Body of pancreas (tissue), 4 donors: Measurements from ENCODE around the gene LSM14A. TPM values are rescaled to one million over a fixed set of nuclear protein-coding genes. Genes with fewer than 3 reads are reported as not detected.
"Not testable (repeated sequence)": the region's sequence is repeated elsewhere in the genome, so short reads cannot be mapped to it uniquely, and the experiment has no call there.

Source experiments
- ATAC-seq: fragments of 150-250 bp; one replicate; pipeline ENCODE4 v1.9.1; 2016
- DNase-seq, 4 donors: peaks; one replicate each; pipeline ENCODE4 v3.0.0-alpha.2; 2019
- H3K27ac ChIP-seq, 4 donors: fragments of 200-600 bp; sonication (generic); 1 replicate in 3 of 4; 2 replicates in 1 of 4; pipeline versions ENCODE4 v1.5.1 to v1.6.1; 2016 to 2019; ENCODE audit warnings: mild to moderate bottlenecking in 1 of 4, mixed read lengths in 1 of 4, moderate library complexity in 1 of 4
- H3K27me3 ChIP-seq, 2 donors: fragments of 200-600 bp; sonication (generic); one replicate each; pipeline ENCODE4 v1.6.0; 2016; ENCODE audit warnings: mild to moderate bottlenecking in 1 of 2
- H3K36me3 ChIP-seq, 2 donors: fragments of 200-600 bp; sonication (generic); replicated peaks in 1 of 2; 2 replicates each; pipeline ENCODE4 v1.5.1; 2016; ENCODE audit warnings: low read depth in 2 of 2; ENCODE audit not compliant: insufficient read depth in 1 of 2
- H3K4me1 ChIP-seq: fragments of 200-600 bp; sonication (generic); one replicate; pipeline ENCODE4 v1.6.0; 2016
- H3K4me3 ChIP-seq, 2 donors: fragments of 200-600 bp; sonication (generic); 1 replicate in 1 of 2; 2 replicates in 1 of 2; pipeline ENCODE4 v1.5.1; 2016 to 2019
- H3K9me3 ChIP-seq, 3 donors: fragments of 200-600 bp; sonication (generic); 1 replicate in 2 of 3; 2 replicates in 1 of 3; pipeline ENCODE4 v1.5.1; 2016
- POLR2A ChIP-seq, 3 donors: fragments of 450-650 bp; IDR thresholded peaks; one replicate each; pipeline ENCODE4 v1.6.1; 2016; ENCODE audit warnings: antibody characterized with exemption in 3 of 3, mild to moderate bottlenecking in 2 of 3
- WGBS, 2 donors: methylation state at CpG; one replicate each; pipeline ENCODE4 v1.1.5; 2017; 5-methylcytosine and 5-hydroxymethylcytosine counted together
- intact Hi-C: fragments of 100-400 bp; cut with DNase I; formaldehyde crosslinking; loops from one replicate; pipeline ENCODE4 v1.15.1; 2023
- total RNA-seq, 2 donors: library from RNA; depleted of rRNA; stranded (reverse); fragments of >200 nt; gene quantifications; one replicate each; pipeline ENCODE4 v1.1.0, GENCODE V29; 2016
- TF ChIP-seq, protein P1 (sequence below), 7 experiments: fragments of 450-650 bp in 4 of 7; fragments of 200-600 bp in 3 of 7; sonication (generic) in 3 of 7; IDR thresholded peaks; one replicate each; pipeline ENCODE4 v1.5.1; 2016 to 2019; ENCODE audit warnings: antibody characterized with exemption in 7 of 7

The LSM14A gene
- total RNA-seq, 2 donors from 2014 or later, result 63.6 to 95.9 TPM

DNA sequence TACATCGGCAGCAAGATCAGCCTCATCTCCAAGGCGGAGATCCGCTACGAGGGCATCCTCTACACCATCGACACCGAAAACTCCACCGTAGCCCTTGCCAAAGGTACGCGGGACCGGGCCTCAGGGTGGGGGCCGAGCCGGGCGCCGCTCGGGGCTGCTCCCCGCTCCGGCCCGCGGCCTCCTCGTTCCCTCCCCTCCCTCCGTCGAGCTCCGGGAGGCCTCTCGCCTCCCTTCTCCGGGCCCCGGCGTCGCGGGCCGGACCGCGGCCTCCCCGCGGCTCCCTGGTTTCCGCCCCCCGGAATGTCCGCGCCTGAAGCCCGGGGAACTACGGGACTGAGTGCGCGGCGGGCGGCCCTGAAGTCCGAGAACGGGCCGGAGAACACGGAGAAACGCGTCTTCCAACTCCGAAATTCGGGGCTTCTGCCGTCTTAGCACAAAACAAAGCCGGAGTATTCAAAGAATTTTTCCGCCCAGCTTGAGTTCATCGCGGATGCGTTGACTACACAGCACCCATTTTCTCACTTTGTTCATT, 423 bp downstream of the LSM14A start:
- Histone ChIP-seq H3K36me3 (no peaks in the 10 kb centered on the region), H3K4me1 (peaks cover 52% of the 10 kb centered on the region), H3K9me3 (no peaks in the 10 kb centered on the region), H3K4me3 (peak overlapping the region; percentile 67 to 98), H3K27me3 (no peaks in the 10 kb centered on the region), H3K27ac (peak overlapping the region; percentile 96 to 99 (median 99))
- TF ChIP-seq, protein P1, sequence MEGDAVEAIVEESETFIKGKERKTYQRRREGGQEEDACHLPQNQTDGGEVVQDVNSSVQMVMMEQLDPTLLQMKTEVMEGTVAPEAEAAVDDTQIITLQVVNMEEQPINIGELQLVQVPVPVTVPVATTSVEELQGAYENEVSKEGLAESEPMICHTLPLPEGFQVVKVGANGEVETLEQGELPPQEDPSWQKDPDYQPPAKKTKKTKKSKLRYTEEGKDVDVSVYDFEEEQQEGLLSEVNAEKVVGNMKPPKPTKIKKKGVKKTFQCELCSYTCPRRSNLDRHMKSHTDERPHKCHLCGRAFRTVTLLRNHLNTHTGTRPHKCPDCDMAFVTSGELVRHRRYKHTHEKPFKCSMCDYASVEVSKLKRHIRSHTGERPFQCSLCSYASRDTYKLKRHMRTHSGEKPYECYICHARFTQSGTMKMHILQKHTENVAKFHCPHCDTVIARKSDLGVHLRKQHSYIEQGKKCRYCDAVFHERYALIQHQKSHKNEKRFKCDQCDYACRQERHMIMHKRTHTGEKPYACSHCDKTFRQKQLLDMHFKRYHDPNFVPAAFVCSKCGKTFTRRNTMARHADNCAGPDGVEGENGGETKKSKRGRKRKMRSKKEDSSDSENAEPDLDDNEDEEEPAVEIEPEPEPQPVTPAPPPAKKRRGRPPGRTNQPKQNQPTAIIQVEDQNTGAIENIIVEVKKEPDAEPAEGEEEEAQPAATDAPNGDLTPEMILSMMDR (IDR thresholded peaks at IDR 0.05), result no peak
- TF ChIP-seq POLR2A (IDR thresholded peaks at IDR 0.05), result peak in 1 of 3 donors; percentile 44
- peak; percentile 43 for ATAC-seq
- DNase-seq, result peak in 2 of 4 donors; percentile 22 to 40
- 0 to 1% methylated on average over 11 to 49 of the region's 58 CpGs for WGBS, 2 donors
- intact Hi-C loops, result no loop called here

DNA sequence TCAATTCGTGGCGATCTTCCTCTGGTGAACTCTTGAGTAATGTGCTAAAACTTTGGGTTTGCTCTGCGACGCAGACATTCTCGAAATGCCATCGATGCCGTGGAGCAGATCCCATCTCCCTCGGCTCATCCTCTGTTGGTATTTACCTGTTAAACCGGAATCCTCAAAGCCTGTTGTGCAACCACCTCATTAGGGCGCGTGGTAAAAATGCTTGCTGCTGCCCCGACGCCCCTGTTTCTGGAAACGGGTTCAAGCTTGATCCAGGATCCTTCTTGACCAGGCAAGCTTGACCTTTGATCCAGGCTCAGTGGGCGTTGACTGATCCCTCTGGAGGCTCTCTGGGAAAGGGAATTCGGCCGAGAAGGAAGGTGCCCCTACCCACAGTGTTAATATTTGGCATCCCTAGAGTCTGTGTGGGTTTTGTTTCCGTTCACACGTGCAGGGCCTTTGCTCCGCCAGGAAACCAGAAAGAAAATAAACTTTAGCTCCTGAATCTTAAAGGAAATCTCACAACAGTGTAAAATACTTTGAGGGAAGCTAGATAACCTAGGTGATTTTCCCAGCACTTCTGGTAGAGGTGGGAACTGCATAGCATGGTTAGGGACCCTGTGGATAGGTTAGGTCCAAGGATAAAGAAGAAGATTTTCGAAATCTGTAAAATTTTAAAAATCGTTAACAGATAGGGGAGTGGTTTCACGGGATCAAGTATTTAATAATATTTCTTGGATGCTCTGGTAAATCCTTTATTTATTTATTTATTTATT, 1.1 kb downstream of the LSM14A start:
- WGBS, 2 donors, result 1% methylated on average over 17 to 23 of the region's 23 CpGs
- Histone ChIP-seq H3K27ac (peak overlapping the region; percentile 96 to 99 (median 99)), H3K27me3 (no peaks in the 10 kb centered on the region), H3K4me1 (peaks cover 59% of the 10 kb centered on the region), H3K4me3 (peak overlapping the region; percentile 67 to 98), H3K9me3 (no peaks in the 10 kb centered on the region), H3K36me3 (no peaks in the 10 kb centered on the region)
- intact Hi-C loops, result no loop called here
- TF ChIP-seq, protein P1 (IDR thresholded peaks at IDR 0.05), result no peak
- no peak for TF ChIP-seq POLR2A (IDR thresholded peaks at IDR 0.05)
- DNase-seq, result peak; percentile 35 to 49 (median 41)
- ATAC-seq, result peak; percentile 13

DNA sequence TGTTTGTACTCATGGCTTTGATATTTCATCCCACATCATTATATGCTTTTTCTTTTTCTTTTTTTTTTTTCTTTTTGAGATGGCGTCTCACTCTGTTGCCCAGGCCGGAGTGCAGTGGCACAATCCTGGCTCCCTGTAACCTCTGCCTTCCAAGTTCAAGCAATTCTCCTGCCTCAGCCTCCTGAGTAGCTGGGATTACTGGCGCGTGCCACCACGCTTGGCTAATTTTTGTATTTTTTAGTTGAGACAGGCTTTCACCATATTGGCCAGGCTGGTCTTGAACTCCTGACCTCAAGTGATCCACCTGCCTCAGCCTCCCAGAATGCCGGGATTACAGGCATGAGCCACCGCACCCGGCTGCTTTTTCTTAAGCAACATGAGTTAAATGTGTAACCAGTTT, 2.9 kb downstream of the LSM14A start:
- DNase-seq, H3K9me3 ChIP-seq, H3K27me3 ChIP-seq, ATAC-seq, intact Hi-C loops, H3K4me3 ChIP-seq, H3K36me3 ChIP-seq: not testable (repeated sequence)
- H3K4me1 ChIP-seq, result peaks cover 77% of the 10 kb centered on the region
- 81 to 86% methylated on average over 8 of the region's 8 CpGs for WGBS, 2 donors
- H3K27ac ChIP-seq, result peak overlapping the region in 1 of 4 donors; percentile 5

DNA sequence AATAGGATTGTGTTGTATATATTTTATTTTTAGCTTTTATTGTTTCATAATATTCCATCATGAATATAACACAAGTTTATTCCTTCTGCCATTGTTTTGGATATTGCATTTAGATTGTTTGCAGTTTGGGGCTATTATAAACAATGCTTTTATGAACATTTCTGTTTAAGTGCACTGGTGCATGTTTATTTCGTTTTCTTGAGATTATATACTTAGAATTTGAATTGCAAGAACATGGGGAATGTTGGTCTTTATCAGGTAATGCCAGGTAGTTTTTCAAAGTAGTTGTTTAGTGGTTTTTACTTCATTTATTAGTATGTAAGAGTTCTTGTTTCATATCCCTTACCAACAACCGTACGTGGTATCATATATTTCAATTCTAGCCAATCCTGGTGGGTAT, 4.3 kb downstream of the LSM14A start:
- WGBS, 2 donors, result 40 to 41% methylated on average over 3 of the region's 3 CpGs
- H3K4me1 ChIP-seq, result peaks cover 86% of the 10 kb centered on the region
- intact Hi-C loops, result no loop called here
- no peak for TF ChIP-seq POLR2A (IDR thresholded peaks at IDR 0.05)
- TF ChIP-seq, protein P1 (IDR thresholded peaks at IDR 0.05), result no peak
- DNase-seq (no peak), ATAC-seq (no peak)
- H3K27ac ChIP-seq, result no peak overlapping the region
- no peaks in the 10 kb centered on the region for H3K27me3 ChIP-seq
- no peaks in the 10 kb centered on the region for H3K9me3 ChIP-seq
- H3K36me3 ChIP-seq, result no peaks in the 10 kb centered on the region
- no peak overlapping the region for H3K4me3 ChIP-seq

DNA sequence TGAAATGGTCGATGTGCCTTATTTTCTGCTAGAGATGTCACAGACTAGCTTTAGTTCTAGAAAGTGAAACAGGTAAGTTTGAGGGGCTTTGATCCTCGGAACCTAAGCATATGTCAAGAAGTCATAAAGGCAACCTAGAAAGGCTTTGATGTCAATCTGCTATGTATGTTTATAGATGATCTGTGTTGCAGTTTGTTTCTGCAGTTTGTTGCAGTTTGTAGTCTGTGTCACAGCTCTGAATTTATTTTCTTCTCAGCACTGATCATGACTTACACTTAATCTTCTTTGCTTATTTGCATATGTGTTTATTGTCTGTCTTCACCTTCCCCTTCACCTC, 5.9 kb downstream of the LSM14A start:
- peaks cover 95% of the 10 kb centered on the region for H3K4me1 ChIP-seq
- DNase-seq (no peak), ATAC-seq (no peak)
- H3K27ac ChIP-seq, result no peak overlapping the region
- H3K27me3 ChIP-seq, result no peaks in the 10 kb centered on the region
- no peaks in the 10 kb centered on the region for H3K9me3 ChIP-seq
- no peaks in the 10 kb centered on the region for H3K36me3 ChIP-seq
- TF ChIP-seq, protein P1 (IDR thresholded peaks at IDR 0.05), result no peak
- no peak for TF ChIP-seq POLR2A (IDR thresholded peaks at IDR 0.05)
- H3K4me3 ChIP-seq, result no peak overlapping the region
- WGBS, 2 donors, result 45 to 50% methylated on average over 2 of the region's 2 CpGs
- intact Hi-C loops, result no loop called here
